GM03348 (cell line): ENCODE results near the gene CNOT6.
A peak's percentile ranks its signal among the peaks of the same experiment; 100 is the strongest.

ENCODE experiments used
- DNase-seq: peaks from one replicate; pipeline ENCODE4 v3.0.0; 2012; ENCODE audit warnings: low spot score

Gene CNOT6

GRCh38 chr5:180580681-180581080 is 86.5 kb downstream of the CNOT6 start:
- DNase-seq, result no peak

- no peak for DNase-seq
Measured at GRCh38 chr5:180583738-180584137, 89.6 kb downstream of the CNOT6 start.

GRCh38 chr5:180586204-180586603 is 92.0 kb downstream of the CNOT6 start:
- DNase-seq, result no peak

GRCh38 chr5:180586870-180587269 is 92.7 kb downstream of the CNOT6 start:
- DNase-seq, result no peak

- peak; percentile 9 for DNase-seq
Measured at GRCh38 chr5:180589771-180590542, 95.8 kb downstream of the CNOT6 start.

GRCh38 chr5:180590543-180591310 is 96.5 kb downstream of the CNOT6 start:
- peak; percentile 11 for DNase-seq

- peak; percentile 18 for DNase-seq
Measured at GRCh38 chr5:180591311-180591887, 97.2 kb downstream of the CNOT6 start, which contains the start of gene SCGB3A1. Gene SCGB3A1 (minus strand): TSS chr5:180591499. CDS start chr5:180591462, 37 bp downstream.

GRCh38 chr5:180592176-180592575 is 98.0 kb downstream of the CNOT6 start:
- DNase-seq, result no peak

GRCh38 chr5:180593446-180594206 is 99.4 kb downstream of the CNOT6 start:
- DNase-seq, result no peak

- no peak for DNase-seq
Measured at GRCh38 chr5:180594311-180595045, 100.3 kb downstream of the CNOT6 start.

GRCh38 chr5:180595046-180595379 is 100.8 kb downstream of the CNOT6 start:
- no peak for DNase-seq

- DNase-seq, result peak; percentile 2
Measured at GRCh38 chr5:180595381-180596114, 101.4 kb downstream of the CNOT6 start.

- peak; percentile 2 for DNase-seq
Measured at GRCh38 chr5:180596115-180596667, 102.0 kb downstream of the CNOT6 start.

GRCh38 chr5:180596668-180597231 is 102.6 kb downstream of the CNOT6 start:
- DNase-seq, result peak; percentile 1

GRCh38 chr5:180598316-180598701 is 104.1 kb downstream of the CNOT6 start:
- peak; percentile 9 for DNase-seq

- peak; percentile 2 for DNase-seq
Measured at GRCh38 chr5:180598797-180599589, 104.8 kb downstream of the CNOT6 start.

GRCh38 chr5:180599590-180599914 is 105.4 kb downstream of the CNOT6 start:
- DNase-seq, result peak; percentile 4

- DNase-seq, result peak; percentile 4
Measured at GRCh38 chr5:180599981-180600553, 105.9 kb downstream of the CNOT6 start.

- DNase-seq, result peak; percentile 8
Measured at GRCh38 chr5:180600554-180601041, 106.4 kb downstream of the CNOT6 start.
